GM18951 (cell line): ENCODE results near the gene PRKAA1.
"Not testable (repeated sequence)": the region's sequence is repeated elsewhere in the genome, so short reads cannot be mapped to it uniquely, and the experiment has no call there.

Source experiments
- POLR2A ChIP-seq: IDR thresholded peaks from 4 replicates; pipeline ENCODE4 v1.6.1; 2011; ENCODE audit warnings: mild to moderate bottlenecking; ENCODE audit not compliant: insufficient read length, insufficient read depth; ENCODE audit errors: extremely low read depth
- in situ Hi-C: fragments of 300-500 bp; cut with MboI; formaldehyde crosslinking; loops from one replicate; pipeline ENCODE4 v1.12.0; 2022; ENCODE audit warnings: low sequenced_read_pairs, mixed read lengths, inconsistent platforms; ENCODE audit not compliant: unreplicated experiment

Gene PRKAA1

GRCh38 chr5:40754381-40755092 is 43.6 kb downstream of the PRKAA1 start:
- in situ Hi-C loops = loop anchor here (10.0 kb wide), 1 partner anchor 120 kb away; no protein-coding TSS in a partner anchor
- TF ChIP-seq POLR2A = no peak

GRCh38 chr5:40746703-40747102 is 51.5 kb downstream of the PRKAA1 start:
- TF ChIP-seq POLR2A = no peak
- in situ Hi-C loops = loop anchor here (25.0 kb wide), 2 partner anchors 1034 to 1159 kb away; no protein-coding TSS in a partner anchor

GRCh38 chr5:40743771-40744170 is 54.4 kb downstream of the PRKAA1 start:
- no peak for TF ChIP-seq POLR2A
- in situ Hi-C loops = loop anchor here (25.0 kb wide), 2 partner anchors 1031 to 1156 kb away; no protein-coding TSS in a partner anchor

- TF ChIP-seq POLR2A = no peak
- in situ Hi-C loops = loop anchor here (25.0 kb wide), 2 partner anchors 1026 to 1151 kb away; no protein-coding TSS in a partner anchor
Observed at GRCh38 chr5:40738502-40738901, 59.7 kb downstream of the PRKAA1 start.

- in situ Hi-C loops = loop anchor here (25.0 kb wide), 2 partner anchors 1024 to 1149 kb away; no protein-coding TSS in a partner anchor
- no peak for TF ChIP-seq POLR2A
Observed at GRCh38 chr5:40736103-40736875, 61.9 kb downstream of the PRKAA1 start.

GRCh38 chr5:40735609-40736008 is 62.6 kb downstream of the PRKAA1 start:
- no peak for TF ChIP-seq POLR2A
- in situ Hi-C loops = loop anchor here (25.0 kb wide), 2 partner anchors 1023 to 1148 kb away; no protein-coding TSS in a partner anchor

- in situ Hi-C loops = loop anchor here (25.0 kb wide), 2 partner anchors 1023 to 1148 kb away; no protein-coding TSS in a partner anchor
- no peak for TF ChIP-seq POLR2A
Observed at GRCh38 chr5:40734986-40735385, 63.2 kb downstream of the PRKAA1 start.

- in situ Hi-C loops = loop anchor here (25.0 kb wide), 2 partner anchors 1022 to 1147 kb away; no protein-coding TSS in a partner anchor
- no peak for TF ChIP-seq POLR2A
Observed at GRCh38 chr5:40733879-40734563, 64.2 kb downstream of the PRKAA1 start.

GRCh38 chr5:40733434-40733833 is 64.7 kb downstream of the PRKAA1 start:
- in situ Hi-C loops = loop anchor here (25.0 kb wide), 2 partner anchors 1021 to 1146 kb away; no protein-coding TSS in a partner anchor
- no peak for TF ChIP-seq POLR2A

GRCh38 chr5:40722497-40722911 is 75.7 kb downstream of the PRKAA1 start:
- in situ Hi-C loops = not testable (repeated sequence)

- no peak for TF ChIP-seq POLR2A
- in situ Hi-C loops = no loop called here
Observed at GRCh38 chr5:40720069-40720468, 78.1 kb downstream of the PRKAA1 start.

GRCh38 chr5:40717281-40717680 is 80.9 kb downstream of the PRKAA1 start:
- TF ChIP-seq POLR2A = no peak
- in situ Hi-C loops = no loop called here

GRCh38 chr5:40716590-40716989 is 81.6 kb downstream of the PRKAA1 start:
- no peak for TF ChIP-seq POLR2A
- in situ Hi-C loops = no loop called here
